ENCODE results near the gene IL36RN.
"Not testable (repeated sequence)": the region's sequence is repeated elsewhere in the genome, so short reads cannot be mapped to it uniquely, and the experiment has no call there.

The IL36RN gene

GRCh38 chr2:113075030-113075429, 16.0 kb downstream of the IL36RN start:
- no peak for DNase-seq (ENCODE audit: low spot score)

GRCh38 chr2:113075600-113075999, 16.6 kb downstream of the IL36RN start:
- DNase-seq (ENCODE audit: low spot score): no peak

DNA sequence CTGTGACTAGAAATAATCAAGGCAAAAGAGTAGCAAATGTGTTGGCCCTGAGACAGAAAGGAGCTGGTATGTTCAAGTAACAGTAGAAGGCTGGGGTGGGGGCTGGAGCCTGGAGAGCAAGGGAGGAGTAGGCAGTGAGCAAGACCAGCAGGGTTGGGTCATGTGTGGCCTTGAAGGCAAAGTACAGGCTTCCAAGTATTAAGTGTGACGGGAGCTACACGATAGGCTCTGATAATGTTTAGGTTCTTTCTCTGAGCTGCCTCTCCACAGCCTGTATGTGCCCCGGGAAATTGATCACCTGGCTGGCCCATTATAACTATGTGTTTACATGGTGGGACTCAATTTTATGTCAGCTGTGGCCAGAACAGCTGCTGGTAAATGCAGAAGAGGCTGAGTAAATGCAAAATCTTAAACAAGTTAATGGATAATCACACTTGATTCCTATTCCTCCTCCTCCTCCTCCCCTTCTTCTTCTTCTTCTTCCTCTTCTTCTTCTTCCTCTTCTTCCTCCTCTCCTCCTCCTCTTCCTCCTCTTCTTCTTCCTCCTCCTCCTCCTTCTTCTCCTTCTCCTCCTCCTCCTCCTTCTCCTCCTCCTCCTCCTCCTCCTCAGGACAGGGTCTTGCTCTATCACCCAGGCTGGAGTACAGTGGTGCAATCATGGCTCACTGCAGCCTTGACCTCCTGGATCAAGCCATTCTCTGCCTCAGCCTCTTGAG, 18.1 kb downstream of the IL36RN start:
- DNase-seq (ENCODE audit: low spot score): no peak

DNA sequence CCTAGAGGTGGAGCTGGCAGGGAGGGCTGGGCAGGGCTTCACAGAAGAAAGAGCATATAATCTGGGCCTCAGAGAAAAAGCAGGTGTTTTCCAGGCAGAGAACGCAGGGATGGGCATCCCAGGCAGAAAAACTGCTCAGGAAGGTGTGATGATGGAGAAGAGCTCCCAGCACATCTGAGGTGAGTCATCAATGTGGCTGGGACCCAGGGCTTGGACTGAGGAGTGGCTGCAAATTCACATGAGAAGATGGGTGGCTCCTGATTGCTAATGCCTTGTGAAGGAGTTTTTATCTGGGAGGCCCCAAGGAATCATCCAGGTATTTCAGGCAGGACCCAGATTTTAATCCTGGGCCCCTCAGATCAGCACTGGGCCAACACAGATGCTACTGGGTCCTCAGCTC, 18.9 kb downstream of the IL36RN start:
- no peak for DNase-seq (ENCODE audit: low spot score)

DNA sequence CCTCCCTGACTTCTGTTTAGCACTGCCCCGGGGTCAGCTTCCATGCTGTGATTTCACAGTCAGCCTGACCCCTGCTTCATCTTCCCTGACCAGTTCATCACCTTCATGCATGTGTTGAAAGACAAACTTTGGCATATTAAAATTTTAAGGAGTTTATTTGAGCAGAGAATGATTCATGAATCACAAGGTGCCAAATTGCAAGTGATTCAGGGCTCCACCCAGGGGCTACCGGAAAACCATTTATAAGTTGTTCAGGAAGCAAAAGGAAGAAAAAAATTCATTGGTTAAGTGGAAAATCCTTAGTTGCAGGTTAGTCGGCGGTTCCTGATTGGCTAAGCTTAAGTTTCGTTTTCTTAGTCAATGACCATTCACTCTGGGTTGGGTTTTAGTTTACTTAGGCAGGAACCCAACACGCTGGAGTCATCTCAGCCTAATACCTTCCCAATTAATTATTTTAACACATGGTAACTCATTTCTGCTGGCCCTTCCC, 19.4 kb downstream of the IL36RN start:
- no peak for DNase-seq (ENCODE audit: low spot score)

- DNase-seq (ENCODE audit: low spot score): no peak
These were observed 20.1 kb downstream of the IL36RN start for GRCh38 chr2:113079131-113079530.

DNA sequence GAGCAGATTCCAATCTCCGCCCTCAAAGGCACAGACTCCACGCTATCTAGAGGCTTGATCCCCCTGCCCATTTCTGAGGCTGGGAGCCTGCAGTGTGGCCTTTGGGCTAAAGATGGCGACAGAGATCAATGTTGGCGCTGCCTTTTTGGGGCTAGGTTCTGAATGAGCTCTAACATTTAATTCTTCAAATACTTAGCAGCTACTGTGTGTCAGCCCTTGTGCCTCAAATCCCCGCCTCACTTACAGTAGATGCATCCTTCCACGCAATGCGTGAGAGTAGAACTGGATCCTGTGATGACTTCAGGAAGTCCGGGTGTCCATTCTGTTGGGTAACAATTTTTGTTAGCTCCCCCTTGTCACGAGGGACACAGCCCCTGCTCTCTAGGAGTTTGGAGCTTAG, 21.1 kb downstream of the IL36RN start:
- DNase-seq (ENCODE audit: low spot score): peak; percentile 52

- no peak for DNase-seq (ENCODE audit: low spot score)
These were observed 22.7 kb downstream of the IL36RN start for GRCh38 chr2:113081488-113082210.

DNA sequence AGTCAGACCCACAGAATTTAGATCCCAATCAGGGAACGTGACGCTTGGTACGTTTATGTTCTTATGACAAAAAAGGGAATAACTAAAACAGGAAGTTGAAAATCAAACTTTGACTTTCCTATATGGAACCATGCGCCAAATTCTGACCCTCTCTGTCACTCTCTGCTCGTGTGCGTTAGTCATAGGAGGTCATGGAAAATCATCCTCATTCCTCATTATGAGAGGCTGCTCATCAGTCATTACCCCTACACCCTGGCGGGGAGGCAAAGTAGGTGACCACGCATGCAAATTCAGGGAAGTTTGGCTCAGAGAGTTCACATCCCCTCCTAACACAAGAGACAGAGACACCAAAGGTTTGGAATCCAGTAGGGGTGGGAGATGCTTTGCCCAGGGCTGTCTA, 24.3 kb downstream of the IL36RN start:
- no peak for DNase-seq (ENCODE audit: low spot score)

- DNase-seq (ENCODE audit: low spot score): no peak
These were observed 25.4 kb downstream of the IL36RN start for GRCh38 chr2:113084249-113085000.

GRCh38 chr2:113085542-113085941, 26.5 kb downstream of the IL36RN start:
- no peak for DNase-seq (ENCODE audit: low spot score)

GRCh38 chr2:113088213-113088992, 29.4 kb downstream of the IL36RN start:
- no peak for DNase-seq (ENCODE audit: low spot score)

DNA sequence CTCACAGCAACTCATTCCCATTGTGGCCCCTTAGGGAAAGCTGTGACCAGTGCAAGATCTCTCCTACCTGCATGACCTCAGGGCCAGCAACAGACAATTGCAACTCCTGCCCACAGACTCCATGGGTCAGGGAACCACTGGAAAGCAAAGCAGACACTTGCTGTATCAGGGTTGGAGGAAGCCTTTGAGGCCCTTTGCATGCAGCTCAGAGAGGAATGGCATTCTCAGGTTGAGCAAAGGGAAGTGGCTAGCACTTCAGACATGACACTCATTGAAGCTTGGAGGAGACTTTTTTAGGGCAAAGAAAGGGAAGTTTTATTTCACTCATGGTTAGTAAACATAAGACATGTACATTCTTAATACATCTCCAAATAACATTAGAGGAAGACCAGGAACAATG, 30.9 kb downstream of the IL36RN start:
- no peak for DNase-seq (ENCODE audit: low spot score)

DNA sequence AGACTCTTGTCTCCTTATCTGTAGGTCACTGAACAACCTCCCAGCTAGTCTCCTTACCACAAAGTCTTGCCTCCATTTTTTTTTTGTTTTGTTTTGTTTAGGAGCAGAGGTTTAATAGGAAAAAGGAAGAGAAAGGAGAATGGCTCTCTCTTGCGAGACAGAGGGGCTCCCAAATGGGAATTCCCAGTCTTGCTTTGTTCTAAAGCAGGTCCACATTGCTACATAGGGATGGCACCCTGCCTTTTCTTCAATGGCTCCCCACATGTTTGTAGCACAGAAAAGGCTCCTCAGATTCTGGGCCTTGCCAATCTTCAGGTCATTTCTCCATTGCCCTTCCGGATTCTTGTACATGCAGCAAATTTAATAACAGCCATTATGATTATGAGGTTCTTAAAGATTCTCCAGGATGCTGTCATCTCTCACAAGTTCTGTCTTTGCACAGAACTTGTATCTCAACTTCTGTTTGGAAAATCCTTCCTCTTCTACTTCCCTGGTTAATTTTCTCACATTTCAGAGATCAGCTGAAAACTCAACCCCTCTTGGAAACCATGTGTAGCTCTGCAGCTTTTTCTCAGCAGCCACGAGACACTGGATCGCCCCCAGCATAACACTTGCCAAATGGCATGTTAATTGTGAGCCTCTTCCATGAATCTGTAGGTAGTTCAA, 32.4 kb downstream of the IL36RN start:
- DNase-seq (ENCODE audit: low spot score): no peak

- DNase-seq (ENCODE audit: low spot score): no peak
These were observed 34.0 kb downstream of the IL36RN start for GRCh38 chr2:113092864-113093612.

DNA sequence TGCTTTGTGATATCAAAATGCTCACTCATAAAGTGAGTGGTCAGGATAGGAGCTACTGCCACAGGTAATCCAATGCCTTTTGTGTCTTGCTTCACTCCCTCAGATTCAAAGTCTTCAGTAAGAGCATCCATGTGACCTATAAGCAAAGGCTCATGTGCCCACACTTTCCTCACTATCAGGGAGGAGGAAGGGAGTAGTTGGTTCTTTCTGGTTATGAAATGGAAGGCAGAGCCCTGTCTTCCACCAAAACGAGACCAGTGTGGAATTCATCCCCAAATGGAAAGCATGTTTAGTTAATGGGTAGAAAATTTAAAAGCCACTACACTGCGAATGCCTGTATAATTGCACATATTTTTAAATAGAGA, 34.6 kb downstream of the IL36RN start:
- no peak for DNase-seq (ENCODE audit: low spot score)

DNA sequence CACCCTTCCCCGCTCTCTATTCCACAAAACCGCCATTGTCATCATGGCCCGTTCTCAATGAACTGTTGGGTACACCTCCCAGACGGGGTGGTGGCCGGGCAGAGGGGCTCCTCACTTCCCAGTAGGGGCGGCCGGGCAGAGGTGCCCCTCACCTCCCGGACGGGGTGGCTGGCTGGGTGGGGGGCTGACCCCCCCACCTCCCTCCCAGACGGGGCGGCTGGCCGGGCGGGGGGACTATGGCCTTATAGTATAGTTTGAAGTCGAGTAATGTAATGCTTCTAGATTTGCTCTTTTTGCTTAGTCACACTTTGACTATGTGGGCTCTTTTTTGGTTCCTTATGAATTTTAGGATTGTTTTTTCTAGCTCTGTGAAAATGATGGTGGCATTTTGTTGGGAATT, 37.3 kb downstream of the IL36RN start:
- not testable (repeated sequence) for DNase-seq (ENCODE audit: low spot score)

GRCh38 chr2:113096842-113097618, 38.0 kb downstream of the IL36RN start:
- DNase-seq (ENCODE audit: low spot score): not testable (repeated sequence)

DNA sequence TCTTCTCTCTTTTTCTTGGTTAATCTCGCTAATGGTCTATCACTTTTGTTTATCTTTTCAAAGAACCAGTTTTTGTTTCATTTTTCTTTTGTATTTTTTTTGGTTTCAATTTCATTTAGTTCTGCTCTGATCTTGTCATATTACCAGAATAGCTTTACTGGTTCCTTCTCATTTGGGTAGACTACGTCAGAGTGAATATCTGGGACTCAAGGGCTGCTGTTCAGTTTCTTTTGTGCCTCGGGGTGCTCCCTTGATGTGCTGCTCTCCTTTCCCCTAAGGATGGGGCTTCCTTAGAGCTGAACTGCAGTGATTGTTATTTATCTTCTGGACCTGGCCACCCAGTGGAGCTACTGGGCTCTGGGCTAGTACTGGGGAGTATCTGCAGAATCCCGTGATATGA, 39.0 kb downstream of the IL36RN start:
- DNase-seq (ENCODE audit: low spot score): no peak

GRCh38 chr2:113098532-113098931, 39.5 kb downstream of the IL36RN start:
- DNase-seq (ENCODE audit: low spot score): no peak

Measured in HuH-7 (cell line).